Measurements from ENCODE around the gene PANX1.

- TF ChIP-seq CTCF (IDR thresholded peaks at IDR 0.05) (no peak), EZH2 (IDR thresholded peaks at IDR 0.05; ENCODE audit: borderline replicate concordance, insufficient read depth, low read depth, low read length, poor library complexity, severe bottlenecking) (no peak)
Observed at GRCh38 chr11:94129512-94130297, 1.1 kb downstream of the PANX1 start.

Data from B cell (primary cell).